Measurements from ENCODE around the gene CCDC3. TPM values are rescaled to one million over a fixed set of nuclear protein-coding genes. Genes with fewer than 3 reads are reported as not detected.

The CCDC3 gene
- total RNA-seq, 8 experiments from 2014 or later, result 0.41 to 141 (median 0.92) TPM; not detected in 1

DNA sequence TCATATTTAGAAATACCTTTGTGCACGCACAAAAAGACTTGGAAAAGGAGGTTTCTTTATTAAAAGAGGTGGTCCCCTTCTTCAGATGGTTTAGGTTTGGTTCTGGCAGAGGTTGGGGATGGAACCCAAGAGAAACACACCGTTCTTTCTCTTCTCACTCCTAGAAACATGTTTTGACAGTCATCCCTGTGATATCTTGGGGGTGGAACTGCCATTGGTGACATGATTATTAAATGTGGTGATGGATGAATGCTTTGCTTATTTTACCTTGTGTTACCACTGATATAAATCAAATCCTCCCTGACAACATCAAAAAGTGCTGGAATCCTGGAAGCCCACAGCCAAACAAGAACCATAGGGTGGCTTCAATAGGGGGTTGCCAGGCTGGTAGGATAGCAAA, 146.5 kb downstream of the CCDC3 start:
- 0 to 100% (median 39%) methylated on average over 1 to 2 of the region's 2 CpGs; no CpG with 5 or more reads in 2 of the 10 experiments for WGBS, 10 experiments
- no peak for ATAC-seq (replicated peaks in 6 of 8)
- in situ Hi-C loops (cut with MboI; ENCODE audit: low pct_unique_long_range_greater_than_20kb in 2 of 9, low sequenced_read_pairs in 9 of 9, unreplicated experiment in 9 of 9), result no loop called here
- Histone ChIP-seq H3K4me1 (replicated peaks in 1 of 2) (no peaks in the 10 kb centered on the region), H3K27ac (no peak overlapping the region), H3K4me3 (no peak overlapping the region)

DNA sequence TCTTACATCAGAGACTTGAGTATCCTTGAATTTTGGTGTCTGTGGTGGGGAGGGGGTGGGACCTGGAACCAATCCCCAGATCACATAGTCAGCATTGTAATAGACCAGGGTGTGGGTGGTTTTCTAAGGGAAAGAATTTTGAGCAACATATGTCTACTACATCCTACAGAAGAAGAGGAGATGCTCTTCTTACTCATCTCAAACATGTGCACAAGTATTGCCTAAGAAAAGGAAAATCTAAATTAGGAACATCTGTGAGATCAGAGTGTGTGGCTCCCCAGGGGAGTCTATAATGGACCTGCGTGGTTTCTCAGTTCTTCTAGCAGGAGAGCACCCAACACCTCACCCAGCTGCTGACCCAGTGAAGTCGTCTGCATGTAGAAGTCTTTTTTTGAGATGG, 148.8 kb downstream of the CCDC3 start:
- ATAC-seq (replicated peaks in 6 of 8), result peak in 1 of 8 experiments; percentile 66
- H3K27ac ChIP-seq, result no peak overlapping the region
- no peak overlapping the region for H3K4me3 ChIP-seq
- no peaks in the 10 kb centered on the region for H3K4me1 ChIP-seq (replicated peaks in 1 of 2)
- 40 to 100% (median 90%) methylated on average over 1 to 2 of the region's 2 CpGs; no CpG with 5 or more reads in 7 of the 10 experiments for WGBS, 10 experiments
- in situ Hi-C loops (cut with MboI; ENCODE audit: low pct_unique_long_range_greater_than_20kb in 2 of 9, low sequenced_read_pairs in 9 of 9, unreplicated experiment in 9 of 9), result no loop called here

DNA sequence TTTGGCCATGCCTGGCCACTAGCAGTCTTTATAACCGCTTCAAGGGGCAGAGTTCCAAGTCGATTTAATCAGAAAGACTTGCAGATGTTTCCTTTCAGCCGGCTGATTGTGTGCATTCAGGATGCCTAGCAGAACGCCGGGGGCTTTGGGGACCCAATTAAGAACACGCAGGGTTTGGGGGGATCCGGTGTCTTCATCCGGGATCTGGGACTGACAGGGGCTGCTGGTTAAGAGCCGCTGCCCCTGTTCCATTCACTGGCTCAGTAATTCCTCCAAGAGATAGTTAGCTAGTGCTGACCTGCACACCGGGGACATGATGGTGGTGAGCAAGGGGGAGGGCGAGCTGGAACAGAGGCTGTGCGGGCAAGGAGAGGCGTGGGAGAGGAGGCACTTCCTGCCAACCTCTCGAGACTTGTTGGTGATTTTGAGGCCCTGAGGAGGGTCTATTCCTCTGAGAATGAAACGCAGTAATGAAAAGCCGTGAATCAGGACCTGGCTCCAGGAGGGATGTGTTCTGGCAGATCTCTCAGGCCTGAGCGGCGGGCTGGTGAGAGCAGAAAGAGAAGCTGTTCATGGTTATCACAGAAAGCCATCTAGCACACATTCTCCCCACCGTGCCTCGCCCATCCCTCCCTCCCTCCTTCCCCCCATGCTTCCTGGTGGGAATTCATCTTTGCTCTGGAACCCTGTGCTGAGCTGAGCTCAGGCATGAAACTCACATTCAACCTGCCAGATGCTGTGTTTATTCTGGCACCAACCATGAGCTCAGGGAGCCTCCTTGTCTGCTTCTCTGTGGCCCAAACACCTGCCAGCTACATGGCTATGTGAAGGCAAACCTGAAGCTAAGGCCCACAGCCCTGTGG, 152.0 kb downstream of the CCDC3 start:
- in situ Hi-C loops (cut with MboI; ENCODE audit: low pct_unique_long_range_greater_than_20kb in 2 of 9, low sequenced_read_pairs in 9 of 9, unreplicated experiment in 9 of 9), result no loop called here
- Histone ChIP-seq H3K27ac (no peak overlapping the region), H3K4me3 (no peak overlapping the region), H3K4me1 (replicated peaks in 1 of 2) (peaks cover 6 to 7% of the 10 kb centered on the region in 2 donors)
- WGBS, 10 experiments, result 0 to 100% (median 60%) methylated on average over 1 to 16 of the region's 20 CpGs; no CpG with 5 or more reads in 3 of the 10 experiments
- ATAC-seq (replicated peaks in 6 of 8), result no peak

DNA sequence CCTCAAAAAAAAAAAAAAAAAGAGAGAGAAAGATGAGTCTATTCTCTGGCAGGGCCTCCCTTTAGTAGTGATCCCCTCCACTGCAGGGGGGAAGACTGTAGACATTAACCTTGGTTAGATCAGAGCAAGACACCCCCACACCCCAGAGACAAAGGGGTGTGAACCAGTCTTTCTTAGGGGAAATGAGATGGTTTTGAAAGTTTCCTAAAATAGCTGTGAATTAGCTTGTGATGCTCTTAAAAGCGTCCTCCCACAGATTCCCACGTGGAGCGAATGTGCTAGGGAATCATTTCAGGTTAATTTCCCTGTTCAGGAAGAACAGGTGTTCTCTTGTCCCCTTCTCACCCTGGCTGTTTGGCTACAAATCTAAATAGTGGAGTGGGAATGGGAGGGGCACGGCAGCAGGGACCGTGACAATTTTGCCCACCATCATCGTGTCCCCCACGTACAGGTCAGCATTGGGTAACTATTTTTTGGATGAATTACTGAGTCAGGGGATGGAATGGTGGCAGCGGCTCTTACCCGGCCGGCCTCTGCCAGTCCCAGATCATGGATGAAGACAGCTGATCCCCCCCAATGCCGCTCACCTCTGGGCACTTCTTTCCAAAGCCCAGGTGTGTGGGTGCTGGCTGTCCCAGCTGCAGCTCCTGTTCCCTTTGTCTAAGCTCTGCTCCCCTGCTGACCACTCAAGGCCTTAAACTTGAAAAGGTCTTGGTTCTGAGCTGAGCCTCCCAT, 152.9 kb downstream of the CCDC3 start:
- 53 to 97% (median 77%) methylated on average over 3 to 6 of the region's 11 CpGs; no CpG with 5 or more reads in 1 of the 10 experiments for WGBS, 10 experiments

DNA sequence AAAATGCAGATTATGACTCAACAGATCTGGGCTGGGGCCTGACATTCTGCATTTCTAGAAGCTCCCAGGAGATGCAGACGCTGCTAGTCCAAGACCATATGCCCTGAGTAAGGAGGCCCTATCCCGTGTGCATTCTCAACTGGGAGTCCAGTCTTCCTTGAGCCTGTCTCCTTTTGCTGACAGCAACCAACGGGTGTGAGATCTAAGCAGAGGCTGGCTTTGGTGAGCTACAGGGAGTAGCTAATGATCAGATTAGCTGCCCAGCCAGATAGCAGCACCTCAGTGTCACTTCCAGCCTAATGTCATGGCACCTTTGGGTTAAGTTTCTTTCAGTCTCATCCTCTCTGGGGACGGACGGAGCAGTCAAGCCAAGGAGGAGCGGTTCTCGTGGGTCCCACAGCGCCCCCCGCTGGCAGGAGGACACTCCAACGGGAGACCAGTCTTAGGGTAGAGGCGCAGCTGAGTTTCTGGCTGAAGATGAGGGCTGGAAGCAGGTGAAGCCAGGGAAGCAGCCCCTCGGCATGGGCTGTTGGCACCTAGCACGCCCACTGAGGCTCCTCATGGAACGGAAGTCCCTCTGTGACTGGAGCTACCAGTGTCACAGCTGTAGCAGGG, 154.0 kb downstream of the CCDC3 start:
- WGBS, 10 experiments, result 48 to 83% (median 68%) methylated on average over 1 to 9 of the region's 14 CpGs; no CpG with 5 or more reads in 1 of the 10 experiments
- in situ Hi-C loops (cut with MboI; ENCODE audit: low pct_unique_long_range_greater_than_20kb in 2 of 9, low sequenced_read_pairs in 9 of 9, unreplicated experiment in 9 of 9), result no loop called here
- H3K4me3 ChIP-seq, result no peak overlapping the region
- H3K27ac ChIP-seq, result no peak overlapping the region
- ATAC-seq (replicated peaks in 6 of 8), result peak in 1 of 8 experiments; percentile 10
- H3K4me1 ChIP-seq (replicated peaks in 1 of 2), result peaks cover 7 to 11% of the 10 kb centered on the region in 2 donors

More for the DNA sequence above, 152.9 kb downstream of the CCDC3 start:
- no peak for ATAC-seq (replicated peaks in 6 of 8)
- in situ Hi-C loops (cut with MboI; ENCODE audit: low pct_unique_long_range_greater_than_20kb in 2 of 9, low sequenced_read_pairs in 9 of 9, unreplicated experiment in 9 of 9), result no loop called here
- Histone ChIP-seq H3K4me3 (no peak overlapping the region), H3K27ac (no peak overlapping the region), H3K4me1 (replicated peaks in 1 of 2) (peaks cover 7 to 11% of the 10 kb centered on the region in 2 donors)

DNA sequence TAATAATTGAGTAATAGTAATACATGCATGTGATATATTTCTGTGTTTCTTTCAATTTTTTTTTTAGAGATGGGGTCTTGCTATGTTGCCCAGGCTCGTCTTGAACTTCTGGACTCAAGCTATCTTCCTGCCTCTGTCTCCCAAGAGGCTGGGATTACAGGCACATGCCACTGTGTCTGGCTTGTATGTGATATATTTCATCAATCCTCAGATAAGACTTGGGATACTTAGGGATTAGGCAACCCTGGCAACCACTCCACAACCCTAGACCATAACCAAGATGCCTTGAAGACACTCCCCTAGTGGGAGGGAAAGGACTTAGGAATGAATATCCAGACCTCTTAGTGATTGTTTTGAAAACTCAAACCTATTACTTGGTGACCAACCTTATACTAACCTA, 154.8 kb downstream of the CCDC3 start:
- H3K27ac ChIP-seq, result no peak overlapping the region
- in situ Hi-C loops (cut with MboI; ENCODE audit: low pct_unique_long_range_greater_than_20kb in 2 of 9, low sequenced_read_pairs in 9 of 9, unreplicated experiment in 9 of 9), result no loop called here
- WGBS, 10 experiments, result 0 to 89% (median 21%) methylated on average over 1 of the region's 1 CpG; no CpG with 5 or more reads in 4 of the 10 experiments
- H3K4me1 ChIP-seq (replicated peaks in 1 of 2), result peaks cover 7 to 11% of the 10 kb centered on the region in 2 donors
- no peak overlapping the region for H3K4me3 ChIP-seq
- ATAC-seq (replicated peaks in 6 of 8), result no peak

Other genes starting within 250 kb of the CCDC3 start
- gene OPTN, start 98.5 kb upstream of the CCDC3 start, total RNA-seq, result 100 to 1,000 TPM in 1 of 8 experiments, 10 to 100 TPM in 7; 23.0 to 186 (median 39.1) TPM
- 10 to 100 TPM in 3 of 8 experiments, 1 to 10 TPM in 1, under 1 TPM in 4; 0.31 to 21.1 (median 1.1) TPM for gene MCM10, start 159.8 kb upstream of the CCDC3 start, total RNA-seq
- gene UCMA, start 232.7 kb upstream of the CCDC3 start, total RNA-seq, result not detected

Measured in motor neuron (in vitro differentiated cells).